SK-N-SH (cell line): ENCODE results near the gene NGF.
A peak's percentile ranks its signal among the peaks of the same experiment; 100 is the strongest.

Experiments
- CTCF ChIP-seq: fragments of 200-600 bp; sonication (generic); IDR thresholded peaks from 2 replicates; pipeline ENCODE4 v1.6.1; 2017; ENCODE audit warnings: antibody characterized with exemption, mild to moderate bottlenecking, moderate library complexity
- EZH2phosphoT487 ChIP-seq: fragments of 200-600 bp; sonication (generic); IDR thresholded peaks from 2 replicates; pipeline ENCODE4 v1.6.1; 2017; ENCODE audit warnings: low read depth, mixed run types, mild to moderate bottlenecking, antibody characterized with exemption, moderate library complexity, borderline replicate concordance
- FOXJ3 ChIP-seq: sonication (generic); formaldehyde crosslinking; IDR thresholded peaks from 2 replicates; pipeline ENCODE4 v1.5.1; 2020; ENCODE audit warnings: mild to moderate bottlenecking, missing genetic modification reagents
- FOXM1 ChIP-seq: IDR thresholded peaks from 2 replicates; pipeline ENCODE4 v1.4.0; 2012; ENCODE audit warnings: low read depth, mild to moderate bottlenecking
- GABPA ChIP-seq: IDR thresholded peaks from 2 replicates; pipeline ENCODE4 v1.4.0; 2012; ENCODE audit warnings: low read depth, mild to moderate bottlenecking
- MAX ChIP-seq: IDR thresholded peaks from 2 replicates; pipeline ENCODE4 v1.4.0; 2012; ENCODE audit warnings: low read depth
- MEF2A ChIP-seq: IDR thresholded peaks from 2 replicates; pipeline ENCODE4 v1.4.0; 2012; ENCODE audit warnings: low read depth, borderline replicate concordance
- MXI1 ChIP-seq: IDR thresholded peaks from 2 replicates; pipeline ENCODE4 v1.6.1; 2012; ENCODE audit warnings: mild to moderate bottlenecking, low read depth, low read length, improper control_type of control experiment
- NRF1 ChIP-seq: IDR thresholded peaks from 2 replicates; pipeline ENCODE4 v1.6.1; 2012; ENCODE audit warnings: low read depth, mild to moderate bottlenecking, low read length
- POLR2AphosphoS5 ChIP-seq: IDR thresholded peaks from 2 replicates; pipeline ENCODE4 v1.6.1; 2012; ENCODE audit warnings: low read depth, low read length
- SIN3A ChIP-seq: IDR thresholded peaks from 2 replicates; pipeline ENCODE4 v1.6.1; 2012; ENCODE audit warnings: low read depth, mild to moderate bottlenecking, low read length, moderate library complexity, borderline replicate concordance
- SMC3 ChIP-seq: IDR thresholded peaks from 2 replicates; pipeline ENCODE4 v1.6.1; 2012; ENCODE audit warnings: low read depth, low read length, improper control_type of control experiment
- TF ChIP-seq, protein P1 (sequence below): IDR thresholded peaks from 2 replicates; pipeline ENCODE4; 2012

DNA sequence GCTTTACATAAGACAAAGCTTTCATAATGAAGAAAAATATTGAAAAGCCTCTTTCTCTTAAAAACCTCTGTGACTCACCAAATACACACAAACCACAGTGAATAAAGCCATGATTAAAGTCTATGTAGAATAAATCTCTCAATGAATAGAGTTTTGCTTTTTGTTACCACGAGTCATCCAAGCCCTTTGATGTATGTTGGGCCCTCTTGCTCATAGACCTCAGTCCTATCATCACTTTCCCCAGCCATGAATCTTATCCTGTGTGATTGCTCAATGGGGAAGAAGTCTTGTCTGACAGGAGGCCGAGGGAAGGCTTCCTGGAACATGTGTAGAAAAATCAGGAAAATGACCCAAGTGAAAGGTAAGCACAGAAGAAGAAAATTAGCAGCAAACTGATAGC lies 60.8 kb downstream of the NGF start:
- TF ChIP-seq EZH2phosphoT487 (no peak), CTCF (no peak), MEF2A (no peak), SIN3A (no peak), MAX (0 out of 2 replicates have a peak, but pooled peaks have one; percentile 27), GABPA (no peak), NRF1 (no peak), MXI1 (no peak), FOXM1 (0 out of 2 replicates have a peak, but pooled peaks have one; percentile 25), POLR2AphosphoS5 (no peak; the same call in 1 of the 2 replicates), SMC3 (no peak), FOXJ3 (CRISPR knock-in tag) (no peak)
- TF ChIP-seq, protein P1, sequence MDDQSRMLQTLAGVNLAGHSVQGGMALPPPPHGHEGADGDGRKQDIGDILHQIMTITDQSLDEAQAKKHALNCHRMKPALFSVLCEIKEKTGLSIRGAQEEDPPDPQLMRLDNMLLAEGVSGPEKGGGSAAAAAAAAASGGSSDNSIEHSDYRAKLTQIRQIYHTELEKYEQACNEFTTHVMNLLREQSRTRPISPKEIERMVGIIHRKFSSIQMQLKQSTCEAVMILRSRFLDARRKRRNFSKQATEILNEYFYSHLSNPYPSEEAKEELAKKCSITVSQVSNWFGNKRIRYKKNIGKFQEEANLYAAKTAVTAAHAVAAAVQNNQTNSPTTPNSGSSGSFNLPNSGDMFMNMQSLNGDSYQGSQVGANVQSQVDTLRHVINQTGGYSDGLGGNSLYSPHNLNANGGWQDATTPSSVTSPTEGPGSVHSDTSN: peak; percentile 87
